NCI-H2227 (cell line): Measurements from ENCODE around the gene ANKRD66.

Experiments used
- DNase-seq: peaks from one replicate; lab custom pipeline; 2025; ENCODE audit not compliant: unreplicated experiment; lab: John Stamatoyannopoulos, UW

ANKRD66 gene

DNA sequence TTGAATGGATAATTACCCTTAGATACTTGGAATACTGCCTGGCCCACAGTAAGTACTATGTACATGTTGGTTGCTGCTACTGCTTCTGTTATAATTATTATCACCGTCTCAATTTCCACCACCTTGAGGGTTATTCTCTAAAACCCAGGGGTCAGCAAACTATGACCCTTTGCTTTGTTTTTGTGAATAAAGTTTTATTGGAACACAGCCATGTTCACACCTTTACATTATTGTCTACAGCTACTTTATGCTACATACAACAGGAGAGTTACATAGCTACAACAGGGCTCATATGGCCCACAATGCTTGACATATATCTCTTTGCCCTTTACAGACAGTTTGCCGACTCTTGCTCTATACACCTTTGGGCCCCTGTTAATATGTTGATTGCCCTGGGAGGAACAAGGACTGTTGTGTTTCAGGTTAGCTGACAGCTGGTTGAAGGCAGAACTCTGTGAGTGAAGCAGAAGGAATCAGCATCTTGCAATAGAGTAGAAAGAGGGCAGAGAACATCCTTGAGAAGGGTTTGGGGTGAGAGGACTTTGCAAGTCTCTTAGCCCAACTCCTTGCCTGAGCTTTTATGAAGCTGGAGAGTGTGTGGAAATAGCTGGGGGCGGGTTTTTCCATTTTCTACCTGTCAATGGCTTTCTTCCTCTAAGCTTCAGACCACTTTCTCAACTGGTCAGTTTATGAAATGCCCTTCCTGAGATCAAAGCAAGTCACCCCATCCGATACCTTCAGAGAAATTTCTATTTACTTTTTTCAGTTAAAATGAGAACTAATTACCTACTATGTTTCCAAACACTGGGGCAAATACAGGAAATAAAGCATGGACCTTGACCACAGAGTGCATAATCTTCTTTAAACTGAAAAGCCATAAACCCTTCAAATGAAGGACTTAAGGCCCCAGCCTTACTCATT is 43.0 kb downstream of the ANKRD66 start:
- DNase-seq: no peak

DNA sequence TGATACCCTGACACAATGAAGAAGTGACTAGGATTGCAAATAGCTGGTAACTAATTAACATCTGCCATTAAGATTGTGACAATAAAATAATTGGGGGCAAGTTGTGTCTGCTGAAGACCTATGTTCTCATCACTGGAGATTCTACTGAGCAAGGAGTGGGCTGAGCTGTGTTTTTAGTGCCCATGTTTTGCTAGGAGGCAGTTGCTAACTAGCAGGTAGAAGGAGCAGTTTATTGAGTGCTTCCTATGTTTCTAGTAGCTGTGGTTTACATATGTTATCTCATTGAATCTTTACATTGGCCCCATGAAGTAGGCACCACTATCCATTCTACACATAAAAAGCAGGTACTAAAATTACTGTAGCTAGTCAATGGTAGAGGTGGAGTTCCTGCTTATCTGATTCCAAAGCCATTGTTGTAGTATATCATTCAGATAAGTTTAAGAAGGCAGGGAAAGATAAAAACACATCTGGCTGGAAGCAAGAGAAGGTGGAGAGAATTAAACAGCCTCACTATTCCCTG is 43.7 kb downstream of the ANKRD66 start:
- no peak for DNase-seq

DNA sequence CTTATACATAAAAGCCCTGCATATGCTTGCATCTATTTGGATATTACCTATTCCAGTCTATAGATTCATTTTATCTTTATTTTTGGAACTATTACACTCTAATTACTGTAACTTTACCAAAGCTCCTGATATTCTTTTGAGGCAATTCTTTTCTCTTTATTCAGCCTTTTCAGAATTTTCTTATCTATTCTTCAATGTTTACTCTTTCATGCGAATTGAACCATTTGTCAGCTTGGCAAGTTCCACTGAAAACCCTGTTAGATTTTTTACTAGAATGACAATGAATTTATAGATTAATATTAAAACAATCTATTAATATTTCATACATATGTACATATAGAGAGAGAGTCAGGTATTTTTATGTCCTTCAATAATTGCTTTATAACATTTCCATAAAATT is 45.9 kb downstream of the ANKRD66 start:
- DNase-seq: no peak

DNA sequence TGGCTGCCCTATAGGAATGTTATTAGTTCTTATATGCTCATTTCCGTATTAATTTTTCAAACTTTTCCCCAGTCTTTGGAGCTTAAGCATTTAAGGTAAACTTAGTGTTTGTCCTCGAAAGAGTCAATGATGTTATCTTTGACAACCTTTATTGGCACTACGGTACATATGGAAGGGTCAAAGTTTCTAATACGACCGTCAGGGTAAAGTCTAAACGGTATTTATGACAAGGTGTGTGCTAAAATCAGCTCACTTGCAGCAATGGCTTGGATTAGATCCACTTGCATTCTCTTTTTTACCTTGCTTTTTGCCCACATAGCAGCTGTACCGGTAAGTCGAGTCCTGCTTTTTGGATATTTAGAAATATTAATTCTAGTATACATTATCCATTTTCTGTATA is 46.4 kb downstream of the ANKRD66 start, which contains the start of gene MEP1A:
TSS of gene MEP1A (plus strand) at position 252 of the 400 bp plus-strand sequence. CDS start at position 262, 10 bp downstream.
- no peak for DNase-seq

DNA sequence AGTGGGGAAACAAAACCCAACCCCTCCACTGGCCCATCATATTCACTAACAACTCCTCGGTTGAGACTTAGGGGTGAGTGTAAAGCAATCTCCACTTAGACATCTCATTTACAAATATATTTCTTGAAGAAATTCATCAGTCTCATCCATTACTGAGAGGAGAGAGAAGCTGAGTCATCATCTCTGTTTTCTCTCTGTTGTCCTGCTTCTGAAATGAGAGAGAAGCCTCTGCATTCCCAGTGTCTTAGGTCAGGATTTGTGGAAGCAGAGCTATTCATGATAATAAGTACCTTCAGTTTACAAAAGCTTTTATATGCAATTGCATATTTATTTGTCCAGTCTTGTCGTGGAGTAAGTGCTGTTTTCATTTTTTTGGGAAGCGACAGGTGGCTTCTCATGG is 47.3 kb downstream of the ANKRD66 start:
- peak; percentile 11 for DNase-seq

DNA sequence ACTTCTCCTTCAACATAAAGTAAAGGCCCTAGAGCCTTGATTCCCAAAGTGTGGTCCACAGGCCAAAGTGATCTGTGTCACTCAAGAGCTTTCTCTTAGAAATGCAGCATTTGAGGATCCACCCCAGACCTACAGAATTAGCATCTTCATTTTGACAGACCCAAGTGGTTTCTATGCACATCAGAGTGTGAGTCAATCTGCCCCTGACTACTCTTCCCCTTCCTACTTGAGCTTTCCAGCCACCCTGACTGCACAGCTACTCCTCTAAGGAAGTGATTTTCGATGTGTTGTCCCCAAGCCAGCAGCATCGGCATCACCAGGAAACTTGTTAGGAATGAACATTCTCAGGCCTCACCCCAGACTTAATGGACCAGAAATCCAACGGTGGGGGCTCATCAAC is 49.1 kb downstream of the ANKRD66 start:
- DNase-seq: no peak

DNA sequence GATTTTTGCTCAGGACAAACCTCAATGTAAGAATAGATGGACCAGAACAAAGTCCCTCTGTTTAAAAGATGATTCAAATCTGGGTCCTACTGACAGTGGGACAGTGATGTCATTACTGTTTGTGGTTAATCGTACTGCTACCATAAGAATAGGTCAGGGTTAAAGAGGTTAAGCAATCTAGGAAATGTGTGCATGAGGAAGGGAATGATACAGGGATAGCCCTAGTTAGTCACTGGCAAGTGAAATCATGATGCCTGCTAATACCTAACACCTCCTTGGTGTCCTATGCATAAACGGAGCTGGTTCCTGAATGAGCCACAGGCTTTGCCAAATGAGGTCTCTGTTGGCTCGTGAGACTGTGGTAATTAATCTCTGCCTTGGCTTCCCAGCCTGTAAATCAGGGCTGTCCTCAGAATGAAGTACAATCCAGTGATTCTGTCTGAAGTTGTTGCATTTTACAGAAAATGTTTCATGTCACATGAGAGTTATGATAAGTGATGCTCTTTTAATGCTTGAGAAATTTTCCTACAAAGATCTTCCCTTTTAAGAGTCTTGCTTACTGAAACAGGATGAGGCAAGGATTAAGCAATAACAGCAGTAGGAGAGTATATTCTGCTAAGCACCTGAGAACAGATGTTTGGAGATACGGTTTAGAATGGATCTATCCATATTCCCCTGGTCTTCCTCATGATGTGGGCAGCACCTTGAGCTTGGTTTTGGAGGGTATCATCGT is 50.3 kb downstream of the ANKRD66 start:
- no peak for DNase-seq

DNA sequence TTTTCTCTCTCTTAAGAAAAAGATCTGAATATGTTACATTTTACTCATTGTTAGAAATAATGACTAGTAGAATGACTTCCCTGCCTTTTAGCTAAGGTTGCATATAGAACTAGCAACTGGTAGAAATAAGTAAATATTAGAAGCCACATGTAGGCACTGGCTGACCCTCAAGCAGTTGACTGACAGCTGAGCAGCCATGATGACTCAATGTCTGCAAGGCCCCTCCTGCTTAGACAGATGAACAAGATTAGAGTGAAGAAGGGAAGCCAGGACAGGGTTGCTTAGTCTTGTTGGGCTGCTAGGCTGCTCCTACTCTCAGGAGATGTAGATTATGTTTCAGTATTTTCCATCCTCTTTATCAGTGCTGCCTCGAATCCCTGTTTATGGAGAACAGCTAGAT is 52.9 kb downstream of the ANKRD66 start:
- DNase-seq: no peak

DNA sequence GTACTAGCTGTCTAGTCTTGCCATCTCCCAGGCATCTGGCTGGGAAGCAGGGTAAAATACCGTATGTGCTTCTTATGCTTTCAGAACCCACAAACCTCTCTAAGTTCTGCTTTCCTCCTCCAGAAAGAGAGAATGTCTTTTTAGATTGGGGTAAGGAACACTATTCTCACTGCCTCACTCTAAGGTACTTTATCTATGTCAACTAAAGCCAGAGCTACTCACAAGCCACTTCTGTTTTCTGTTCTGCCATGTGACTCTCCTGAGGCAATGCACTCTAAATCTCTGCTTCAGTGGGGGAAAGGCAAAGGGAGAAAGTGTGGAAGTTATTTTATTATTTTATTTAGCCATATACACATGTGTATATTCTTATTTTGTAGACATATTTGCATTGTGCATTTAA is 62.1 kb downstream of the ANKRD66 start:
- DNase-seq: no peak
